SK-N-SH treated with all-trans-retinoic acid at 6 μM for 48 hours (cell line): ENCODE measurements around the gene TJP2.
A peak's percentile ranks its signal among the peaks of the same experiment; 100 is the strongest.
"Not testable (repeated sequence)": the region's sequence is repeated elsewhere in the genome, so short reads cannot be mapped to it uniquely, and the experiment has no call there.

ENCODE experiments used
- ATAC-seq: fragments of 200-7000 bp; cut with Tn5 transposase; 3 replicates; pipeline ENCODE4 v1.9.1; 2020; ENCODE audit warnings: mild to moderate bottlenecking, moderate library complexity
- ARNTL ChIP-seq: fragments of 450-650 bp; formaldehyde crosslinking; IDR thresholded peaks from 2 replicates; pipeline ENCODE4 v1.5.0; 2020; ENCODE audit warnings: low read depth, mild to moderate bottlenecking, moderate library complexity, borderline replicate concordance
- BACH2 ChIP-seq: fragments of 250-450 bp; sonication (Bioruptor Pico); IDR thresholded peaks from 2 replicates; pipeline ENCODE4 v1.9.0; 2021; ENCODE audit warnings: mild to moderate bottlenecking, borderline replicate concordance
- CSRNP3 ChIP-seq: fragments of 250-450 bp; sonication (Bioruptor Pico); IDR thresholded peaks from 2 replicates; pipeline ENCODE4 v1.5.1; 2021; ENCODE audit warnings: mild to moderate bottlenecking, moderate library complexity
- ESRRG ChIP-seq: fragments of 250-450 bp; sonication (Bioruptor Pico); IDR thresholded peaks from 2 replicates; pipeline ENCODE4 v1.6.1; 2021; ENCODE audit warnings: mild to moderate bottlenecking
- GLIS3 ChIP-seq: fragments of 250-450 bp; sonication (Bioruptor Pico); IDR thresholded peaks from 2 replicates; pipeline ENCODE4 v1.5.0; 2020; ENCODE audit warnings: mild to moderate bottlenecking, moderate library complexity
- ISL1 ChIP-seq: fragments of 250-450 bp; sonication (Bioruptor Pico); IDR thresholded peaks from 2 replicates; pipeline ENCODE4 v2.1.2; 2022; ENCODE audit warnings: mild to moderate bottlenecking, moderate library complexity
- PATZ1 ChIP-seq: fragments of 250-450 bp; sonication (Bioruptor Pico); IDR thresholded peaks from 2 replicates; pipeline ENCODE4 v1.8.0; 2020; ENCODE audit warnings: mild to moderate bottlenecking, moderate library complexity, borderline replicate concordance
- POU6F1 ChIP-seq: fragments of 250-450 bp; sonication (Bioruptor Pico); IDR thresholded peaks from 2 replicates; pipeline ENCODE4 v1.8.0; 2021; ENCODE audit warnings: low read depth, mild to moderate bottlenecking, moderate library complexity, borderline replicate concordance
- PPARA ChIP-seq: fragments of 250-450 bp; sonication (Bioruptor Pico); IDR thresholded peaks from 2 replicates; pipeline ENCODE4 v1.5.0; 2020; ENCODE audit warnings: mild to moderate bottlenecking, borderline replicate concordance
- RARB ChIP-seq: fragments of 250-450 bp; sonication (Bioruptor Pico); IDR thresholded peaks from 2 replicates; pipeline ENCODE4 v1.8.0; 2021; ENCODE audit warnings: mild to moderate bottlenecking, moderate library complexity
- SNAI2 ChIP-seq: fragments of 250-450 bp; sonication (Bioruptor Pico); IDR thresholded peaks from 2 replicates; pipeline ENCODE4 v1.5.0; 2020; ENCODE audit warnings: mild to moderate bottlenecking, moderate library complexity
- TOX ChIP-seq: fragments of 250-450 bp; sonication (Bioruptor Pico); IDR thresholded peaks from 2 replicates; pipeline ENCODE4 v1.8.0; 2021; ENCODE audit warnings: mild to moderate bottlenecking, moderate library complexity, borderline replicate concordance
- ZC3H10 ChIP-seq: fragments of 250-450 bp; sonication (Bioruptor Pico); IDR thresholded peaks from 2 replicates; pipeline ENCODE4 v1.5.1; 2021; ENCODE audit warnings: mild to moderate bottlenecking, moderate library complexity
- ZFP3 ChIP-seq: fragments of 250-450 bp; sonication (Bioruptor Pico); IDR thresholded peaks from 2 replicates; pipeline ENCODE4 v1.5.0; 2020; ENCODE audit warnings: mild to moderate bottlenecking, moderate library complexity
- ZFP30 ChIP-seq: fragments of 450-650 bp; formaldehyde crosslinking; IDR thresholded peaks from 2 replicates; pipeline ENCODE4 v1.5.0; 2022; ENCODE audit warnings: mild to moderate bottlenecking, moderate library complexity
- ZNF565 ChIP-seq: fragments of 450-650 bp; formaldehyde crosslinking; conservative IDR thresholded peaks from 2 replicates; pipeline ENCODE4 v1.5.0; 2020; ENCODE audit warnings: low read depth, mild to moderate bottlenecking, moderate library complexity
- ZNF70 ChIP-seq: fragments of 450-650 bp; formaldehyde crosslinking; IDR thresholded peaks from 2 replicates; pipeline ENCODE4 v1.5.0; 2020; ENCODE audit warnings: mild to moderate bottlenecking, moderate library complexity
- ZNF8 ChIP-seq: fragments of 450-650 bp; formaldehyde crosslinking; IDR thresholded peaks from 2 replicates; pipeline ENCODE4 v1.5.0; 2020; ENCODE audit warnings: mild to moderate bottlenecking, moderate library complexity
- TF ChIP-seq, protein P1 (sequence below): fragments of 250-450 bp; sonication (Bioruptor Pico); IDR thresholded peaks from 2 replicates; pipeline ENCODE4 v1.5.1; 2020; ENCODE audit warnings: low read depth, mild to moderate bottlenecking, moderate library complexity

The TJP2 gene

GRCh38 chr9:69155341-69156030 is 18.6 kb upstream of the TJP2 start (continued):
- TF ChIP-seq PATZ1 (no peak), CSRNP3 (CRISPR knock-in tag) (no peak), ZFP3 (CRISPR knock-in tag) (no peak)
- TF ChIP-seq, all 23 proteins: peak for 0

DNA sequence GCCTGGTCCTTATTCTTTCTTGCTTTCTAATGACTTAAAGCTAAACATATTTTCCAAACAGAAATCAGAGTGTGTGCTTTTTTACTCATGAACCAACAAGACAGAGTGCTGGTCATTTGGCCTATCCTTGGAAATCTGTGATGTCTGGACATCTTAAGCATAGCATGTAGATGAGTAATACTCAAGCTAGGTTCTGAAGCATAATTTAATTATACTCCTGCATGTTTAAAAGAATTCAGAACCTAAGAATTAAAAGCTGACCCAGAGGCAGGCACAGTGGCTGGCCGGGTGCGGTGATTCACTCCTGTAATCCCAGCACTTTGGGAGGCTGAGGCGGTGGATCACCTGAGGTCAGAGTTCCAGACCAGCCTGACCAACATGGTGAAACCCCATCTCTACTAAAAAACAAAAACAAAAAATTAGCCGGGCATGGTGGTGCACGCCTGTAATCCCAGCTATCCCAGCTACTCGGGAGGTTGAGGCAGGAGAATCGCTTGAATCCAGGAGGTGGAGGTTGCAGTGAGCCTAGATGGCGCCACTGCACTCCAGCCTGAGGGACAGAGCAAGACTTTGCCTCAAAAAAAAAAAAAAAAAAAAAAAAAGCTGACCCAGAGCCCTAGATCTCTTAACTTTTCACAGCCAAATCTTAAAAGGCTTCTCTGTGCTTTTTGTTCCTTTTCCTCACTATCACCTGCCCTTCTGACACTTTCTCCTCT is 16.2 kb upstream of the TJP2 start:
- TF ChIP-seq RARB (CRISPR knock-in tag) (0 out of 2 replicates have a peak, but pooled peaks have one; percentile 26), SNAI2 (CRISPR knock-in tag) (0 out of 2 replicates have a peak, but pooled peaks have one; percentile 24), POU6F1 (CRISPR knock-in tag) (no peak), ARNTL (CRISPR knock-in tag) (no peak), ZNF70 (CRISPR knock-in tag) (no peak), ESRRG (no peak), ISL1 (CRISPR knock-in tag) (peak; percentile 74), TOX (no peak)
- TF ChIP-seq, protein P1, sequence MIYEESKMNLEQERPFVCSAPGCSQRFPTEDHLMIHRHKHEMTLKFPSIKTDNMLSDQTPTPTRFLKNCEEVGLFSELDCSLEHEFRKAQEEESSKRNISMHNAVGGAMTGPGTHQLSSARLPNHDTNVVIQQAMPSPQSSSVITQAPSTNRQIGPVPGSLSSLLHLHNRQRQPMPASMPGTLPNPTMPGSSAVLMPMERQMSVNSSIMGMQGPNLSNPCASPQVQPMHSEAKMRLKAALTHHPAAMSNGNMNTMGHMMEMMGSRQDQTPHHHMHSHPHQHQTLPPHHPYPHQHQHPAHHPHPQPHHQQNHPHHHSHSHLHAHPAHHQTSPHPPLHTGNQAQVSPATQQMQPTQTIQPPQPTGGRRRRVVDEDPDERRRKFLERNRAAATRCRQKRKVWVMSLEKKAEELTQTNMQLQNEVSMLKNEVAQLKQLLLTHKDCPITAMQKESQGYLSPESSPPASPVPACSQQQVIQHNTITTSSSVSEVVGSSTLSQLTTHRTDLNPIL (CRISPR knock-in tag), result peak; percentile 69; the same call in 1 of the 2 replicates
- ATAC-seq, result peak; percentile 93

GRCh38 chr9:69158471-69158870 is 15.6 kb upstream of the TJP2 start:
- peak; percentile 24 for ATAC-seq
- no peak for TF ChIP-seq TOX

GRCh38 chr9:69164573-69164972 is 9.5 kb upstream of the TJP2 start:
- not testable (repeated sequence) for ATAC-seq

DNA sequence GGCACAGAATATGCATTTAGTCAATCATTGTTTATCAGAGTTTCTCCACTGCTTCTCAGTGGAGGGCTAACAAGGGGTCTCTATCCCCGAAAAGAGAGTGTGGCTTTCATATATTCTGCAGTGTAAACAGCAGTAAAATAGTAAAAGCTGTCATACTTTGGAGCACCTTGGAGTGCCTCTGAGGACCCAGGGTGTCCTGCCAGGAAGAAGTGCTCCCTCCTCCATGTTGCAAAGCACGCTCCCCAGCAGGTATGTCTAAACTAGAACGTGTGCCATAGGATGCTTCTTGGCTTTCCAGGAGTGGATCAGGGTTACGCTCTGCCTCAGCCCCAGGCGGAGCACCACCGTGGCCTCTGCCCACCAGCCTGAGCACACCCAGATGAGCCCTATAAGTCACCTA is 8.5 kb upstream of the TJP2 start:
- ATAC-seq, result no peak
- TF ChIP-seq ZNF70 (CRISPR knock-in tag) (no peak), ZC3H10 (CRISPR knock-in tag) (no peak), RARB (CRISPR knock-in tag) (no peak), ZFP30 (CRISPR knock-in tag) (no peak), PATZ1 (no peak), PPARA (CRISPR knock-in tag) (no peak), GLIS3 (CRISPR knock-in tag) (no peak), ARNTL (CRISPR knock-in tag) (no peak), ZFP3 (CRISPR knock-in tag) (no peak), ESRRG (no peak), POU6F1 (CRISPR knock-in tag) (no peak), BACH2 (CRISPR knock-in tag) (no peak), ZNF565 (no peak), ZNF8 (CRISPR knock-in tag) (no peak), TOX (no peak), CSRNP3 (CRISPR knock-in tag) (no peak)
- TF ChIP-seq, protein P1 (CRISPR knock-in tag), result no peak
